B cell (primary cell): ENCODE measurements around the gene CASTOR1.

Experiments used
- CTCF ChIP-seq: fragments of 200-600 bp; IDR thresholded peaks from one replicate; pipeline ENCODE4 v1.8.0; 2022; ENCODE audit warnings: antibody characterized with exemption, mild to moderate bottlenecking
- EZH2 ChIP-seq: IDR thresholded peaks from 2 replicates; pipeline ENCODE4 v1.6.1; 2012; ENCODE audit warnings: borderline replicate concordance, low read depth, mild to moderate bottlenecking, moderate library complexity, low read length; ENCODE audit not compliant: insufficient read depth, poor library complexity, severe bottlenecking

DNA sequence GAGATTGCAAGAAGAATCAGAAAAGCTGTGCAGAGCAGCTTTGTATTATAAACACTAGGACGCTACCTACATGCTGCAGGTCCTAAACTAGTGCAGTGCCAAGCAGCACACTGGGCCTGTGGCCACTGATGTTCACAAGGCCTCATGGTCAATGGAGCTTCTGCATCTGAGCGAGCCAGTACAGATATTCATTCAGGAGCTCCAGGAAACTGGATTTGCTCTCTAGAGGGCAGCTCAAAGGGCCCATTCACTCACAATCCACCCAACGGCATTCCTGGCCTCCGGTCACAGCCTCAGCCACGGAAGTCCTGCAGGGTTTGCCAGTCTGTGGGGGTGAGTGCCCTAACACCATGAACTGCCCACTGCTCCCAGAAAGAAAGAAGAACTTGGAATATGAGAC is 43.2 kb upstream of the CASTOR1 start:
- no peak for TF ChIP-seq CTCF
- no peak for TF ChIP-seq EZH2
